Endothelial cell of umbilical vein (primary cell): ENCODE data around the gene FAM117B. TPM values are rescaled to one million over a fixed set of nuclear protein-coding genes. Genes with fewer than 3 reads are reported as not detected.

Experiments used
- BruUV-seq: library from RNA; stranded (reverse); fragments of 400-500 nt; replicated peaks from 2 replicates; lab custom pipeline; 2021; lab: Mats Ljungman, UMichigan
- CTCF ChIA-PET: fragments of 300-600, 350-600 bp; sonication (Branson Sonifier 250); formaldehyde crosslinking; loops from one replicate; lab custom pipeline; 2021; ENCODE audit warnings: antibody characterized with exemption, inconsistent platforms; lab: Charles Lee
- POLR2A ChIA-PET: fragments of 300-600, 350-600 bp; sonication (Branson Sonifier 250); formaldehyde crosslinking; loops from one replicate; lab custom pipeline; 2021; ENCODE audit warnings: antibody characterized with exemption, inconsistent platforms; lab: Charles Lee
- DNase-seq: peaks from one replicate; pipeline ENCODE4 v3.0.0-alpha.2; 2011; ENCODE audit warnings: low read depth, low spot score
- FAIRE-seq: peaks from 2 replicates; lab custom pipeline; 2011; peaks lifted over from hg19 to GRCh38; lab: Jason Lieb, UNC
- H2AFZ ChIP-seq: 2 replicates; pipeline ENCODE4 v1.6.0; 2012; ENCODE audit warnings: low read depth, low read length, control low read depth, inconsistent platforms
- H3K27ac ChIP-seq: 2 replicates; pipeline ENCODE4 v1.5.1; 2011; ENCODE audit warnings: low read depth, mild to moderate bottlenecking, control low read depth, low read length, moderate library complexity; ENCODE audit not compliant: insufficient read depth
- H3K27me3 ChIP-seq, 2 experiments: 2 replicates each; pipeline versions ENCODE4 v1.6.0 to v1.6.1; 2011; ENCODE audit warnings: low read length in 2 of 2, mixed read lengths in 1 of 2; ENCODE audit not compliant: control insufficient read depth in 2 of 2, insufficient read depth in 2 of 2
- H3K36me3 ChIP-seq, 2 experiments: 2 replicates in 1 of 2; 3 replicates in 1 of 2; pipeline ENCODE4 v1.5.1; 2011; ENCODE audit warnings: low read length in 2 of 2, mild to moderate bottlenecking in 1 of 2, moderate library complexity in 1 of 2; ENCODE audit not compliant: control insufficient read depth in 2 of 2, insufficient read depth in 2 of 2; ENCODE audit errors: extremely low read depth in 1 of 2
- H3K4me1 ChIP-seq: 3 replicates; pipeline ENCODE4 v1.5.1; 2011; ENCODE audit warnings: mild to moderate bottlenecking, low read length; ENCODE audit not compliant: control insufficient read depth, insufficient read depth; ENCODE audit errors: extremely low read depth
- H3K4me2 ChIP-seq: 2 replicates; pipeline ENCODE4 v1.6.1; 2011; ENCODE audit warnings: low read length, control low read depth, mixed read lengths; ENCODE audit not compliant: insufficient read depth
- H3K4me3 ChIP-seq, 3 experiments: fragments of 200-600 bp in 1 of 3; sonication (generic), shearing (Covaris generic) in 1 of 3; replicated peaks in 1 of 3; 2 replicates each; pipeline ENCODE4 v1.5.1; 2011 to 2016; ENCODE audit warnings: control low read depth in 3 of 3, low read length in 3 of 3, mild to moderate bottlenecking in 2 of 3, inconsistent platforms in 1 of 3, low read depth in 1 of 3, moderate library complexity in 1 of 3; ENCODE audit not compliant: insufficient read depth in 1 of 3
- H3K79me2 ChIP-seq: 2 replicates; pipeline ENCODE4 v1.6.0; 2012; ENCODE audit warnings: low read length, inconsistent platforms; ENCODE audit not compliant: control insufficient read depth, insufficient read depth
- H3K9ac ChIP-seq: replicated peaks from 2 replicates; pipeline ENCODE3; 2011; ENCODE audit warnings: low read length, control low read depth; ENCODE audit not compliant: insufficient read depth; ENCODE audit errors: extremely low read depth
- H3K9me1 ChIP-seq: replicated peaks from 3 replicates; pipeline ENCODE4 v1.6.0; 2011; ENCODE audit warnings: mild to moderate bottlenecking, low read length; ENCODE audit not compliant: control insufficient read depth, insufficient read depth; ENCODE audit errors: extremely low read depth
- H3K9me3 ChIP-seq: replicated peaks from 2 replicates; pipeline ENCODE4 v1.5.1; 2012; ENCODE audit warnings: low read length, inconsistent platforms; ENCODE audit not compliant: control insufficient read depth, insufficient read depth
- H4K20me1 ChIP-seq: replicated peaks from 2 replicates; pipeline ENCODE3; 2011; ENCODE audit warnings: mild to moderate bottlenecking, low read length; ENCODE audit not compliant: control insufficient read depth, insufficient read depth; ENCODE audit errors: extremely low read depth
- GATA2 ChIP-seq: IDR thresholded peaks from 2 replicates; pipeline ENCODE4 v1.7.0; 2011; ENCODE audit warnings: low read depth, mild to moderate bottlenecking, moderate library complexity, mixed read lengths, low read length; ENCODE audit not compliant: insufficient read length, insufficient read depth
- JUN ChIP-seq: IDR thresholded peaks from 2 replicates; pipeline ENCODE4 v1.6.1; 2011; ENCODE audit warnings: borderline replicate concordance, low read depth; ENCODE audit not compliant: insufficient read length, insufficient read depth
- MAX ChIP-seq: IDR thresholded peaks from 2 replicates; pipeline ENCODE4 v1.6.1; 2011; ENCODE audit not compliant: insufficient read depth, insufficient read length
- dilution Hi-C: fragments of 300-500 bp; cut with MboI; formaldehyde crosslinking; loops from one replicate; pipeline ENCODE4 v1.15.0; 2019; ENCODE audit warnings: low sequenced_read_pairs; ENCODE audit not compliant: extremely low pct_ligation_motif_present
- intact Hi-C: fragments of 100-400 bp; cut with micrococcal nuclease; formaldehyde crosslinking; loops from one replicate; pipeline ENCODE4 v1.10.0; 2022
- polyA plus RNA-seq, 4 experiments: library from polyadenylated mRNA; depleted of rRNA in 3 of 4; stranded (reverse) in 3 of 4; unstranded in 1 of 4; fragments of >200 nt; gene quantifications; 2 replicates each; pipeline versions ENCODE4 v1.2.1 to v1.2.3, GENCODE V29; 2011 to 2012; ENCODE audit warnings: missing spikeins in 1 of 4
- total RNA-seq: library from RNA; stranded (reverse); gene quantifications from 2 replicates; pipeline ENCODE4 v1.2.3, GENCODE V29; 2021
- TF ChIP-seq, protein P1 (sequence below), 2 donors: IDR thresholded peaks; 1 replicate in 1 of 2; 2 replicates in 1 of 2; pipeline ENCODE4 v1.5.1; 2011; ENCODE audit warnings: low read length in 2 of 2, mild to moderate bottlenecking in 2 of 2, moderate library complexity in 2 of 2, control low read depth in 1 of 2, inconsistent platforms in 1 of 2, low read depth in 1 of 2; ENCODE audit not compliant: insufficient read depth in 1 of 2; ENCODE audit errors: extremely low read depth in 1 of 2

FAM117B gene
- total and polyA plus RNA-seq, 2 donors (not counting 3 experiments of a cell fraction or from before 2014, with no cell fraction given): 1.3 to 7.0 TPM

DNA sequence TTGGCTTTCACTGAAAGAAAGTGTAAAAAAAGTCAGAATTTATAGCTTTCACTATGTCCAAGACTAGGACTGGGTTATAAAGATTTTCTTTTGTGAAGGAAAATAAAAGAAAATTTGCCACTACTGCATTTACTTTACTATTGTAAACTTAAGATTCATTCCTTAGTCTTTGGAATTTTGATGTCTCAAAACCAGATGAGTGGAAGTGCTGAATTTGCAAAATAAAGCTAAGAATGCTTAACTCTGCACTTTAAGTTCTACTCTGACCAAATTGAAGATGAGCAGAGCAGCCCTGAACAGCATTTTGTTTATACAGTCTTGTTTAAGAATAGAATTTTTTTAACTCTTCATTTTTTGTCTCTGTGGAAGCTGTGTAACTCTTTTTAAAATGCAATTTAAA is 134.4 kb downstream of the FAM117B start:
- Histone ChIP-seq H3K9me1 (no peaks in the 10 kb centered on the region), H3K9ac (no peak overlapping the region), H3K9me3 (no peaks in the 10 kb centered on the region), H2AFZ (no peak overlapping the region), H3K79me2 (no peaks in the 10 kb centered on the region), H3K27me3 (no peaks in the 10 kb centered on the region), H3K4me2 (no peak overlapping the region), H3K4me3 (no peak overlapping the region), H3K4me1 (no peaks in the 10 kb centered on the region), H4K20me1 (no peaks in the 10 kb centered on the region), H3K27ac (no peak overlapping the region), H3K36me3 (peaks cover 0 to 3% of the 10 kb centered on the region in 2 experiments)
- ChIA-PET CTCF (interaction anchor here (1.3 to 1.4 kb wide), 2 partner anchors 11 to 62 kb away, joined by 4 to 5 read pairs; no protein-coding TSS in a partner anchor), POLR2A (no interaction called here)
- intact Hi-C loops (no loop called here), dilution Hi-C loops (no loop called here)
- no TSS peak for BruUV-seq
- TF ChIP-seq MAX: no peak
- no peak for TF ChIP-seq GATA2
- TF ChIP-seq, protein P1, sequence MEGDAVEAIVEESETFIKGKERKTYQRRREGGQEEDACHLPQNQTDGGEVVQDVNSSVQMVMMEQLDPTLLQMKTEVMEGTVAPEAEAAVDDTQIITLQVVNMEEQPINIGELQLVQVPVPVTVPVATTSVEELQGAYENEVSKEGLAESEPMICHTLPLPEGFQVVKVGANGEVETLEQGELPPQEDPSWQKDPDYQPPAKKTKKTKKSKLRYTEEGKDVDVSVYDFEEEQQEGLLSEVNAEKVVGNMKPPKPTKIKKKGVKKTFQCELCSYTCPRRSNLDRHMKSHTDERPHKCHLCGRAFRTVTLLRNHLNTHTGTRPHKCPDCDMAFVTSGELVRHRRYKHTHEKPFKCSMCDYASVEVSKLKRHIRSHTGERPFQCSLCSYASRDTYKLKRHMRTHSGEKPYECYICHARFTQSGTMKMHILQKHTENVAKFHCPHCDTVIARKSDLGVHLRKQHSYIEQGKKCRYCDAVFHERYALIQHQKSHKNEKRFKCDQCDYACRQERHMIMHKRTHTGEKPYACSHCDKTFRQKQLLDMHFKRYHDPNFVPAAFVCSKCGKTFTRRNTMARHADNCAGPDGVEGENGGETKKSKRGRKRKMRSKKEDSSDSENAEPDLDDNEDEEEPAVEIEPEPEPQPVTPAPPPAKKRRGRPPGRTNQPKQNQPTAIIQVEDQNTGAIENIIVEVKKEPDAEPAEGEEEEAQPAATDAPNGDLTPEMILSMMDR (IDR thresholded peaks at IDR 0.05; ENCODE audit: extremely low read depth in 1 of 2, insufficient read depth in 1 of 2, low read depth in 1 of 2, low read length in 2 of 2): no peak
- no peak for DNase-seq
- FAIRE-seq: no peak

DNA sequence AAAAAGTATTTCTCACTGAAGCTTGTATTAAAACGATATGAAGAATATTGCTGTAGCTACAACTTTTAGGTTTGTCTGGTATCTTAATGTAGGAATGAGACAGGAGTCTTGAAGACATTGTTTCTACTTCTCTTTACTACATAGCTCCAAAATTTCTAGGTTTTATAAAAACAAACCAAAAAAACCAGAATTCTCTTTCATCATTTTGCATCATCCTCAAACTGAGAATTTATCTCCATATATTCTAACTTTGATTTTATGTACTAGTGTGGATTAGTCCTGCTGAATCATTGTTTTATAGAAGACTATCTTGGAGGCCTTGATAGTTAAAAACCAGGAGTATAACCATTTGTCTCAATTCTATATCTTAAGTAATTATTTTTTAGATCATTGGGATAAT is 136.6 kb downstream of the FAM117B start:
- DNase-seq (no peak), FAIRE-seq (no peak)
- Histone ChIP-seq H3K9me3 (no peaks in the 10 kb centered on the region), H4K20me1 (no peaks in the 10 kb centered on the region), H3K79me2 (no peaks in the 10 kb centered on the region), H3K4me1 (no peaks in the 10 kb centered on the region), H3K4me3 (no peak overlapping the region), H3K9me1 (no peaks in the 10 kb centered on the region), H3K27me3 (no peaks in the 10 kb centered on the region), H3K36me3 (no peaks in the 10 kb centered on the region), H2AFZ (no peak overlapping the region), H3K9ac (no peak overlapping the region), H3K27ac (no peak overlapping the region), H3K4me2 (no peak overlapping the region)
- intact Hi-C loops (no loop called here), dilution Hi-C loops (no loop called here)
- BruUV-seq: no TSS peak
- CTCF ChIA-PET: interaction anchor here (1.6 kb wide), 1 partner anchor 99 kb away, joined by 6 read pairs; no protein-coding TSS in a partner anchor
- POLR2A ChIA-PET: no interaction called here
- TF ChIP-seq JUN: no peak
